Neural cell (in vitro differentiated cells): ENCODE measurements around the gene EDNRB.

ENCODE experiments used
- EP300 ChIP-seq: fragments of 450-650 bp; conservative IDR thresholded peaks from 2 replicates; pipeline ENCODE4 v1.6.1; 2014; ENCODE audit warnings: antibody characterized with exemption, mild to moderate bottlenecking, moderate library complexity; ENCODE audit not compliant: poor library complexity, severe bottlenecking
- EZH2 ChIP-seq: fragments of 200-600, 300-800 bp; shearing (Covaris generic), sonication (generic); IDR thresholded peaks from 2 replicates; pipeline ENCODE4 v1.6.1; 2014; ENCODE audit warnings: antibody characterized with exemption, low read length, borderline replicate concordance, mild to moderate bottlenecking; ENCODE audit not compliant: insufficient read depth, poor library complexity, severe bottlenecking
- MXI1 ChIP-seq: fragments of 450-650 bp; conservative IDR thresholded peaks from 2 replicates; pipeline ENCODE4 v1.6.1; 2014; ENCODE audit warnings: antibody characterized with exemption, mild to moderate bottlenecking; ENCODE audit not compliant: poor library complexity, severe bottlenecking
- POLR2AphosphoS5 ChIP-seq: IDR thresholded peaks from 2 replicates; pipeline ENCODE4 v1.6.1; 2012
- RAD21 ChIP-seq: fragments of 450-650 bp; conservative IDR thresholded peaks from 2 replicates; pipeline ENCODE4 v1.6.1; 2014; ENCODE audit warnings: antibody characterized with exemption, mild to moderate bottlenecking, moderate library complexity
- TAF1 ChIP-seq: IDR thresholded peaks from 2 replicates; pipeline ENCODE4 v1.6.1; 2012; ENCODE audit warnings: low read depth
- TF ChIP-seq, protein P1 (sequence below): fragments of 450-650 bp; IDR thresholded peaks from 2 replicates; pipeline ENCODE4 v1.5.1; 2014; ENCODE audit warnings: antibody characterized with exemption, mild to moderate bottlenecking, moderate library complexity; ENCODE audit not compliant: poor library complexity, severe bottlenecking

DNA sequence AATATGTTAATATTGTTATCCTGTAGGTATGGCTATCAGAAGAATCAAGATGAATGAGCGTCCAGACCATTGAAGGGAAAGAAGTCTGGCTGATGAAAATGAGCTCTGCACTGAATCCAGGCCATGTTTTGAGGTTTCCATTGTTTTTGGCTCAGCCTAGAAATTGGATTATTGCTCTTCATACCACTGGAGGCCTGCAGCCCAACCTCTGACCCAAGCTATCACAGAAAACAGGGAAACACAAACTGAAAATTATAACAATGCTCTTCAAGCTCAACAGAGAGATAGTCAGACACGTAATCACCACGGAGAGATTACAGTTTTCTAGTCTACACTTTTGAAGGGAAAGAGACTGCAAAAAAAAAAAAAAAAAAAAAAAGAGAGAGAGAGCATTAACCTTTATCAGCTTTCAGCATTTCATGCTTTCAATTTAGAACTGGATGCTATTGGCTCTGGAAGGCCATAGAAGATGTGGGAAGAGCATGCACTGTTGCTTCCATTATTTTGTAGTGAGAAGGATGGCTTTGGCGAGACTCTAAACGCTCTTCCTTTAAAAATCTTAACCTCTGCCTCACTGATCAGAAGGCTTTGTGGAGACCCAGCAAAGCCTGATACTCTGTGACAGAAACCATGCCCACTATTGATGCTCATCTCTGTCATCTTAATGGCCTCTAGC is 10.8 kb downstream of the EDNRB start:
- TF ChIP-seq, protein P1, sequence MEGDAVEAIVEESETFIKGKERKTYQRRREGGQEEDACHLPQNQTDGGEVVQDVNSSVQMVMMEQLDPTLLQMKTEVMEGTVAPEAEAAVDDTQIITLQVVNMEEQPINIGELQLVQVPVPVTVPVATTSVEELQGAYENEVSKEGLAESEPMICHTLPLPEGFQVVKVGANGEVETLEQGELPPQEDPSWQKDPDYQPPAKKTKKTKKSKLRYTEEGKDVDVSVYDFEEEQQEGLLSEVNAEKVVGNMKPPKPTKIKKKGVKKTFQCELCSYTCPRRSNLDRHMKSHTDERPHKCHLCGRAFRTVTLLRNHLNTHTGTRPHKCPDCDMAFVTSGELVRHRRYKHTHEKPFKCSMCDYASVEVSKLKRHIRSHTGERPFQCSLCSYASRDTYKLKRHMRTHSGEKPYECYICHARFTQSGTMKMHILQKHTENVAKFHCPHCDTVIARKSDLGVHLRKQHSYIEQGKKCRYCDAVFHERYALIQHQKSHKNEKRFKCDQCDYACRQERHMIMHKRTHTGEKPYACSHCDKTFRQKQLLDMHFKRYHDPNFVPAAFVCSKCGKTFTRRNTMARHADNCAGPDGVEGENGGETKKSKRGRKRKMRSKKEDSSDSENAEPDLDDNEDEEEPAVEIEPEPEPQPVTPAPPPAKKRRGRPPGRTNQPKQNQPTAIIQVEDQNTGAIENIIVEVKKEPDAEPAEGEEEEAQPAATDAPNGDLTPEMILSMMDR, result no peak
- TF ChIP-seq TAF1, result no peak
- no peak for TF ChIP-seq MXI1
- no peak for TF ChIP-seq EP300
- no peak for TF ChIP-seq RAD21
- TF ChIP-seq POLR2AphosphoS5, result no peak
- no peak for TF ChIP-seq EZH2
